GM18907 (cell line): ENCODE measurements around the gene TMEM14A.
A peak's percentile ranks its signal among the peaks of the same experiment; 100 is the strongest.
"Not testable (repeated sequence)": the region's sequence is repeated elsewhere in the genome, so short reads cannot be mapped to it uniquely, and the experiment has no call there.

ENCODE experiments used
- ATAC-seq: cut with Tn5 transposase; IDR thresholded peaks from one replicate; pipeline ENCODE4 v1.9.1; 2021; ENCODE audit warnings: mild to moderate bottlenecking, moderate library complexity; ENCODE audit not compliant: unreplicated experiment

Gene TMEM14A

DNA sequence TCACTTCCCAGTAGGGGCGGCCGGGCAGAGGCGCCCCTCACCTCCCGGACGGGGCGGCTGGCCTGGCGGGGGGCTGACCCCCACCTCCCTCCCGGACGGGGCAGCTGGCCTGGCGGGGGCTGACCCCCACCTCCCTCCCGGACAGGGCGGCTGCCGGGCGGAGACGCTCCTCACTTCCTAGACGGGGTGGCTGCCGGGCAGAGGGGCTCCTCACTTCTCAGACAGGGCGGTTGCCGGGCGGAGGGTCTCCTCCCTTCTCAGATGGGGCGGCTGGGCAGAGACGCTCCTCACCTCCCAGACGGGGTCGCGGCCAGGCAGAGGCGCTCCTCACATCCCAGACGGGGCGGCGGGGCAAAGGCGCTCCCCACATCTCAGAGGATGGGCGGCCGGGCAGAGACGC is 15.0 kb upstream of the TMEM14A start:
- not testable (repeated sequence) for ATAC-seq

- no peak for ATAC-seq
Observed at GRCh38 chr6:52657870-52658269, 13.0 kb upstream of the TMEM14A start.

- ATAC-seq = no peak
Observed at GRCh38 chr6:52661551-52661950, 9.4 kb upstream of the TMEM14A start.

DNA sequence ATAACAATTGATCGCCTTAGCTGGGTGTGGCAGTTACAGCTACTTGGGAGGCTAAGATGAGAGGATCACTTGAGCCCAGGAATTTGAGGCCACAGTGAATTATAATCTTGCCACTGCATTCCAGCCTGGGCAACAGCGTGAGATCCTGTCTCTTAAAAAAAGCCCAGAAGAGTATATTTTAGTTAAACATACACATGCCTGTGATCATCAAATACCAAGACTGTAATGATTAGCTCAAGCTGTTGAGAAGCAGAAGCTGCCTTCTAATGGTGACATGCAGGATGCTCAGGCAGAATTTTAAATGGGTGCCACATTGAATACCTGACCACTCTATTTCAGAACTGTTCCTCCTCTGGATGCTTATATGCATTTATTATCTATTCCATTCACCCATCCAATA is 8.9 kb upstream of the TMEM14A start:
- ATAC-seq = no peak

DNA sequence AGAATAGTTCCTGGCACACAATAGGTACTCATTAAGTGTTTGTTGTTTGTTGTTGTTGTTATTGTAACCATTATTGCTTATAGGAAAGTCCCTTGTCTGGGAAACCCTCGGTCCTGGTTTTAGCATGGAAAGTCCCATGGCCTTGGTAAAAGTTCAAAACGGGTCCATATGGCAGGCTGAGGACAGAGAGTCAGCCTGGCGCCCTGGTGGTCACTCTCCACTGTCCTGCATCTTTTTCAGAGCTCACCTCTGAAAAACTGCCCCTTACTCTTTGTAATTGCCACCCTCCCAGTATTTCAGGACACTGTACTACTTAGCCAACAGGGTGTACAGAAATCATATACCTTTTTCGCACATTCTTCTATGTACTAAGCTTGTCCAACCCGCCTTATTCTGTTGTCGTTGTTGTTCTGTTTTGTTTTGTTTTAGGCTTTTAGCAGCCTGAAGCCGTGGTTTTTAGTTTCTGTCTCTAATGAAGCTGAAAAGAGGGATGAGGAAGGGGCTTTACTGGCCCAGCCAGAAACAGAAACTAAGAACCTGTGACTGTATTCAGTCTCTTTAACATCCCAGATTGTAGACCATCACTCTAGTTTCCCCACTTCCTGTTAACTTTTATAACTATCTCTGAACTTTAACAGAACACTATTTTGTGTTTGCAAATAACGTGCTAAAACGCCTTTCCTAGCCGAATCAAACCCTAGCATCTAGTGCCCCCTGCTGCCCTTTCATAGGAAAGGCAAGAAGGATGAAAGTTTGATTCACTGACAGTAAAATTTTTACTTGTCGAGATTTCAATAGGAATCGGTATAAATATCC is 7.6 kb upstream of the TMEM14A start:
- peak; percentile 51 for ATAC-seq

DNA sequence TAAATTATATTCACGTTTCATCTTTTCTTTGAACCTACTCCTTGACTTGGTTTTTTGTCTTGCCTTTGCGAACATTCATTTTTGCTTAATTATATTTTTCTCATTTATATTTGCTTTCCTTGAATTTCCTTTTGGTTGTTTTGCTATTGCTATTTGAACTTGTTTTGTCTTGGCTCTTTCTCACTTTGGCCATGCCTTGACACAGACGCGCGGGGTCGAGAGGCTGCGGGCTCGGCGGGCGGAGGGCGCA is 7.1 kb upstream of the TMEM14A start:
- ATAC-seq = no peak

GRCh38 chr6:52664186-52664990 is 6.5 kb upstream of the TMEM14A start:
- peak; percentile 94 for ATAC-seq

- ATAC-seq = no peak
Observed at GRCh38 chr6:52664991-52665686, 5.8 kb upstream of the TMEM14A start.

GRCh38 chr6:52666071-52666470 is 4.8 kb upstream of the TMEM14A start:
- no peak for ATAC-seq

- ATAC-seq = no peak
Observed at GRCh38 chr6:52666523-52666922, 4.4 kb upstream of the TMEM14A start.

DNA sequence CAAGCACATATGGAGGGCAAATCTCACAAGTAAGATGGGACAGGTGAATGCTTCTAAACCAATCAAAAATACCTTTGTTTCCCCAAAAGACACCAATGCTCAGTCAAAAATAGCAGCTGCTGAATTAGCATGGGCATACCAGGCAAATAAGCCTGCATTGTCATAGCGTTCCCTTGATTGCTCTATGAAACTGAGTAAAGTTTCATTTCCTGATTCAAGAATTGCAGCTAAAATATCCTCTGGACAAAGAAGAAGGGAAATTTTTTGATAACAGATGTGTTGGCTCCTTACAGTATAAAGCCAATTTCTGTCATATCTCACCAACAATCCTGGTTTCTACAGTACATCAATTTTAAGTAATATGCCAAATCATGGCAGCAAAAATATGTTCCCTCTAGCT is 3.3 kb upstream of the TMEM14A start:
- ATAC-seq = no peak

DNA sequence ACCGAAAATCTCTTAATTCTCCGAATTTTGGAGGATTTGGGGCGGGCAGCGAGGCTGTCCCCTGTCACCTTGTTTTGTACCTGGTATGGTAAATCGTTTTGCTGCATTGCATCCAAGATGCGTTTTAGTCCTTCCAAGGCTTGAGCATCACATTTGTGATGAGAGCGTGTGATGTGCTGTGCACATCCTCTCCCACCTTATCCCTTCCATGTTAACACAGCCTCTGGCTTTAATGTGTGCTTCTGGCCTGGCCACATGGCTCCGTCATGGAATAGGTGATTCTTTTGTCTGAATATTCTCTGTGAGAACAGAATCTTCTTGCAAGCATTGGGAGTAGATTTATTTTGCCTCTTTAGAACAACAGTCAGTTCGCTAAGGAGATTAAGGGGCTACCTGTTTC is 763 bp downstream of the TMEM14A start:
- no peak for ATAC-seq

DNA sequence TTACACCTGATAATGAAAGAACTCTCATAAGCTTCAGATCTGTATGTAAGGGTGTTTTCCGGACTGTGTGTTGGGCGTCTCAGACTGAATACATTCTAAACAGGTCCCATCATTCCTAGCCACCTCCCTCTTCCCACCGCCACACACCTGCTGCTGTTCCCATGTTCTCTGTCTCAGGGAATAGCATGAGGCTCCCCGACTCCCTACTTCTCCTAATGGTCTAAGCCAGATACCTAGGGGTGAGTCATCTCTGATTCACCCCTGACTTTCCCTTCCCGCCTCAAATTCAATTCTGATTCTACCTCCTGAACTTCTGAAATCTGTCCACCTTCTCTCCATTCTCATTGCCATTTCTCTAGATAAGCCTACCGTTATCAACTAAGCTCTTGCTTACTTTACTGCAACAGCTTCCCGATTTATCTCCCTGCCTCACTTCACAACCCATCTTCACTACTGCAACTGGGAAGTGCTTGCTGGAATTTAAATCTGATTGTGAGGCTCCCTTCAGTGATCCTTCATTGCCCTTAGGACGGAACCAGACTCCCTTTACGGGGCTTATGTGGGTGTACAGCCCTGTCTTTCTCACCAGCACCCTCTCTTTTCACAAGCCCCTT is 1.6 kb downstream of the TMEM14A start:
- ATAC-seq = no peak

DNA sequence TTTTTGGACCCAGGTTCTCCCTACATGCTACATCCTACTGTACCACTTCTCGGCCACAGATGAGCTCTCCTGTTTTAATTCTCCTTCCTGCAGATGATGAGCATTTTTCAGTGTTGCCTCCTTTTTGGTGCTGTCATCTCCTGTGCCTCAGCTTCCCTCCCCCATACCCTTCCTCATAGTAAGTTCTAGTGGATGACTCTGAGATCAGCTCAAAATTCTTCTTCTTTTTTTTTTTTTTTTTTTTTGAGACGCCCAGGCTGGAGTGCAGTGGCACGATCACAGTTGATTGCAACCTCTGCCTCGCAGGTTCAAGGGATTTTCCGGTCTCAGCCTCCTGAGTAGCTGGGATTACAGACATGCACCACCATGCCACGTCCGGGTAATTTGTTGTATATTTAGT is 3.8 kb downstream of the TMEM14A start:
- ATAC-seq = no peak

- ATAC-seq = no peak
Observed at GRCh38 chr6:52675372-52675771, 4.5 kb downstream of the TMEM14A start.

DNA sequence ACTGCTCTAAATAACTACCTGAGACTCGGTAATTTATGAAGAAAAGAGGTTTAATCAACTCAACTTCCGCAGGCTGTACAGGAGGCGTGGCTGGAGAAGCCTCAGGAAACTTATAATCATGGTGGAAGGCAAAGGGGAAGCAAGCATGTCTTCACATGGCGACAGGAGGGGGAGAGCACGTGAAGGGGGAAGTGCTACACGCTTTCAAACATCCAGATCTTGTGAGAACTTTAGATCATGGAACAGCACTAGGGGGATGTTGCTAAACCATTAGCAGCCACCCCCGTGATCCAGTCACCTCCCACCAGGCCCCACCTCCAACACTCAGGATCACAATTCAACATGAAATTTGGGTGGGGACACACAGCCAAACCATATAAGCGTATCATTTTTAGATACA is 5.7 kb downstream of the TMEM14A start:
- not testable (repeated sequence) for ATAC-seq

- ATAC-seq = no peak
Observed at GRCh38 chr6:52681416-52681815, 10.5 kb downstream of the TMEM14A start.

DNA sequence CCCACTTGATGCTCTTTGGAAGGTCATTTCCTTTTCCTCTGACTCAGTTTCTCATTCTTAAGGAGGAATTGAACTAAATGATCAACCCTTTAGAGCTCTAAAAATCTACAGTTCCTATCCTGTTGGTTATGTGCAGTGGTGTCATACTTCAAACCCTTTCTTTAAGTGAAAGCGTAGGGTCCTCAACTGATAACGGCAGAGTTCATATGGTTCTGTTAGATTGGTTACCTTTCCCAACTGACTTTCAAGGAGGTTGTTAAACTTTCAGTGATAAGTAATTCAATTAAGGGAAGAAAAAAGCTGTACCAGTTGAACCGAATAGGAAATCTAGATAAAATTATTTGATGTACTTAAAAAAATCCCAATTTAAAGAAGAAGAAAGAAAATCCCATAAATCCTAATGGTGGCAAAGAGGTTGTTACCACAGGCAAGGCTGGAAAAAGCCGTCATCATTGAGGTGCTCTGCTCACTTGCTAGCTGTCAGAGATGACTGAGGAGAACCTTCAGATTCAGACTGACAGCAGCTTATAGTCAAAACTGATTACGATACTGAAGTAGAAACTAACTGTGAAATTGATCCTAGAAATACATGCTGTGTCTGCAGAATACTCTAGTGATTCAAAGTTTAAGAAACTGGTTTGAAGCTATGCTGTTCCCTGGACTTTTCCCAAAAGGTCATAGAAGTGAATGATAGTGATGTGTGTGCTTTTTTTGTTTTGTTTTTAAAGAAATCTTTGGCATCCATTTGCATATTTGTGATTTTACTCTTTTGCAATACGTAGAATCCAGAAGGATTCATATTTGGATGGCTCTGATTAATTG is 16.2 kb downstream of the TMEM14A start:
- no peak for ATAC-seq

DNA sequence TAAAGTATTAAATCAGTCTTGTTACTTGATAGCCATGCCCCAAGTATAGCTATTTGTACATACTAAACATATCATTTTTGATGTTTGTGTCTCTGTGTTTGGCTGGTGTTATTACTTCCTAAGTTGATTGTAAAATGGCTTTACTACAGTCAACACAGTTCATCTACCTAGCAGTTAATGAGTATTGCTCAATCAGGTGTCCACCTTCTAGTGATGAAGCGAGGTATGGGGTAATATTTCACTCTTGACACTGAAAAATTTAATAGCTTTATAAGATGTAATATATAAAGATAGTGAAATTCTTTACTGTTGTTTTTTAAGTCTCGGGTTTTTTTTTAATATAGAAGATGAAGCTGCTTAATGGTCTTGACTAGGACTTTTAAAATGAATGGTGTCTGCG is 18.9 kb downstream of the TMEM14A start:
- no peak for ATAC-seq

DNA sequence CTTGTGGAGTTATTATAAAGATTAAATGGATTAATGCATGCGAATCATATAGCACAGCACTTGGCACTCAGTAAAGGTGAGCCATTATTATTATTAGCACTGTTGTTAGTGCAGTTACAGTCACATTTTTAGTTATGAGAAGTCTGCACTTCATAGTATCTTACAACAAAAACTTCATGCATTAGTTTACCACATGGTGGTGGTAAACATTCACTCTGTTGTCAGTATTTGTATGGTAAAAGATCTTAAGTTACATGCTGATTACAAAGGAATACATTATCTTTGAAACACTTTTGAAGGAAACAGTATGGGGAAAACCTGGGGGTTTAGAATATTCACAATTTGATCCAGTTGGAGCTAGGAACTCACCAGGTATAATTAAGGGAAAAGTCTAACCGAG is 20.8 kb downstream of the TMEM14A start:
- ATAC-seq = no peak

- ATAC-seq = no peak
Observed at GRCh38 chr6:52693773-52694172, 22.9 kb downstream of the TMEM14A start.
